H1 (cell line): ENCODE data around the gene ARID1B. TPM values are rescaled to one million over a fixed set of nuclear protein-coding genes. Genes with fewer than 3 reads are reported as not detected.

Experiments
- CTCF ChIA-PET: fragments of 300-600 bp; sonication (Branson Sonifier 250); formaldehyde crosslinking; loops from one replicate; lab custom pipeline; 2021; ENCODE audit not compliant: partially characterized antibody; lab: Charles Lee
- POLR2A ChIA-PET: fragments of 300-600 bp; sonication (Branson Sonifier 250); formaldehyde crosslinking; loops from one replicate; lab custom pipeline; 2021; ENCODE audit warnings: inconsistent platforms; ENCODE audit not compliant: partially characterized antibody; lab: Charles Lee
- DNase-seq, 2 experiments: peaks; one replicate each; pipeline versions ENCODE4 v3.0.0 to v3.0.0-alpha.2; 2010 to 2022; ENCODE audit warnings: low spot score in 2 of 2, low read depth in 1 of 2, mixed read lengths in 1 of 2
- FAIRE-seq: peaks from 2 replicates; lab custom pipeline; 2011; peaks lifted over from hg19 to GRCh38; lab: Jason Lieb, UNC
- H2AFZ ChIP-seq: 2 replicates; pipeline ENCODE4 v1.8.1; 2012; ENCODE audit warnings: low read length, inconsistent platforms
- H2AK5ac ChIP-seq: 2 replicates; pipeline ENCODE4 v1.6.1; 2013; ENCODE audit warnings: low read depth, low read length
- H2BK120ac ChIP-seq: replicated peaks from 2 replicates; pipeline ENCODE3; 2013; ENCODE audit warnings: low read depth, low read length, inconsistent platforms
- H2BK12ac ChIP-seq: 2 replicates; pipeline ENCODE4 v1.6.1; 2013; ENCODE audit warnings: low read depth, low read length
- H2BK15ac ChIP-seq: 2 replicates; pipeline ENCODE4 v1.6.1; 2013; ENCODE audit warnings: low read length
- H2BK20ac ChIP-seq: 2 replicates; pipeline ENCODE4 v1.6.1; 2013; ENCODE audit warnings: low read length
- H2BK5ac ChIP-seq: 2 replicates; pipeline ENCODE4 v1.6.1; 2013; ENCODE audit warnings: low read depth, low read length
- H3K14ac ChIP-seq: 2 replicates; pipeline ENCODE4 v1.6.1; 2013; ENCODE audit warnings: inconsistent platforms; ENCODE audit not compliant: insufficient read length
- H3K18ac ChIP-seq: 2 replicates; pipeline ENCODE4 v1.6.1; 2013; ENCODE audit warnings: low read length; ENCODE audit errors: extremely low read depth
- H3K23ac ChIP-seq: 2 replicates; pipeline ENCODE4 v1.6.1; 2013; ENCODE audit warnings: inconsistent platforms; ENCODE audit not compliant: insufficient read length
- H3K23me2 ChIP-seq: 2 replicates; pipeline ENCODE4 v1.6.1; 2013; ENCODE audit warnings: low read depth, low read length
- H3K27ac ChIP-seq: 2 replicates; pipeline ENCODE4 v1.6.1; 2011; ENCODE audit warnings: low read depth, low read length, inconsistent platforms
- H3K27me3 ChIP-seq, 4 experiments: replicated peaks in 1 of 4; 1 replicate in 1 of 4; 2 replicates in 3 of 4; pipeline versions ENCODE4 v1.6.1 to v1.8.1; 2011 to 2013; ENCODE audit warnings: low read length in 3 of 4, mild to moderate bottlenecking in 3 of 4, inconsistent platforms in 2 of 4, mixed read lengths in 2 of 4, moderate library complexity in 1 of 4; ENCODE audit not compliant: control insufficient read depth in 3 of 4, insufficient read depth in 3 of 4; ENCODE audit errors: extremely low read depth in 1 of 4
- H3K36me3 ChIP-seq, 4 experiments: 2 replicates each; pipeline versions ENCODE4 v1.6.1 to v1.8.1; 2011 to 2013; ENCODE audit warnings: mild to moderate bottlenecking in 4 of 4, low read length in 3 of 4, moderate library complexity in 2 of 4, control low read depth in 1 of 4, inconsistent platforms in 1 of 4; ENCODE audit not compliant: insufficient read depth in 4 of 4, control insufficient read depth in 2 of 4
- H3K4ac ChIP-seq: replicated peaks from 2 replicates; pipeline ENCODE3; 2013; ENCODE audit warnings: low read length, low read depth, mixed read lengths, inconsistent platforms; ENCODE audit not compliant: insufficient read length
- H3K4me1 ChIP-seq, 4 experiments: replicated peaks in 1 of 4; 1 replicate in 1 of 4; 2 replicates in 3 of 4; pipeline versions ENCODE4 v1.6.1 to v1.8.1; 2011 to 2013; ENCODE audit warnings: low read length in 3 of 4, inconsistent platforms in 2 of 4, mixed read lengths in 1 of 4; ENCODE audit not compliant: insufficient read depth in 4 of 4, control insufficient read depth in 3 of 4
- H3K4me2 ChIP-seq, 2 experiments: 2 replicates each; pipeline versions ENCODE4 v1.6.1 to v1.8.1; 2011 to 2013; ENCODE audit warnings: low read depth in 2 of 2, low read length in 2 of 2, control low read depth in 1 of 2, inconsistent platforms in 1 of 2, mild to moderate bottlenecking in 1 of 2; ENCODE audit not compliant: insufficient read depth in 1 of 2
- H3K4me3 ChIP-seq, 4 experiments: fragments of 200-600, 300-600 bp in 1 of 4; sonication (generic), shearing (Covaris generic), sonication (Bioruptor Twin) in 1 of 4; 2 replicates each; pipeline versions ENCODE4 v1.5.1 to v1.8.1; 2011 to 2016; ENCODE audit warnings: low read length in 4 of 4, low read depth in 3 of 4, control low read depth in 2 of 4, inconsistent platforms in 2 of 4, mild to moderate bottlenecking in 2 of 4, mixed read lengths in 1 of 4, moderate library complexity in 1 of 4; ENCODE audit not compliant: insufficient read depth in 2 of 4; ENCODE audit errors: extremely low read depth in 1 of 4
- H3K56ac ChIP-seq: replicated peaks from 2 replicates; pipeline ENCODE3; 2013; ENCODE audit warnings: low read depth, mild to moderate bottlenecking, mixed read lengths, low read length, inconsistent platforms; ENCODE audit not compliant: insufficient read length
- H3K79me1 ChIP-seq: 2 replicates; pipeline ENCODE4 v1.6.1; 2013; ENCODE audit warnings: low read depth, low read length, control low read depth
- H3K79me2 ChIP-seq, 2 experiments: 2 replicates each; pipeline versions ENCODE4 v1.6.1 to v1.8.1; 2012 to 2013; ENCODE audit warnings: low read length in 2 of 2, mild to moderate bottlenecking in 2 of 2, inconsistent platforms in 1 of 2; ENCODE audit not compliant: insufficient read depth in 2 of 2, control insufficient read depth in 1 of 2
- H3K9ac ChIP-seq, 4 experiments: replicated peaks in 1 of 4; 1 replicate in 1 of 4; 2 replicates in 3 of 4; pipeline versions ENCODE4 v1.6.1 to v1.8.1; 2011 to 2013; ENCODE audit warnings: low read depth in 3 of 4, low read length in 3 of 4, control low read depth in 2 of 4, mild to moderate bottlenecking in 2 of 4, moderate library complexity in 2 of 4, inconsistent platforms in 1 of 4; ENCODE audit errors: extremely low read depth in 1 of 4
- H3K9me3 ChIP-seq, 2 experiments: 2 replicates each; pipeline versions ENCODE4 v1.6.1 to v1.8.1; 2012 to 2013; ENCODE audit warnings: mild to moderate bottlenecking in 2 of 2, moderate library complexity in 2 of 2, control low read depth in 1 of 2, inconsistent platforms in 1 of 2, low read depth in 1 of 2, low read length in 1 of 2, mixed read lengths in 1 of 2; ENCODE audit not compliant: insufficient read depth in 2 of 2
- H4K20me1 ChIP-seq, 2 experiments: replicated peaks in 1 of 2; 2 replicates each; pipeline versions ENCODE3 to v1.8.1; 2011 to 2013; ENCODE audit warnings: inconsistent platforms in 2 of 2, low read length in 2 of 2, mild to moderate bottlenecking in 1 of 2; ENCODE audit not compliant: insufficient read depth in 2 of 2, control insufficient read depth in 1 of 2
- H4K5ac ChIP-seq: 2 replicates; pipeline ENCODE4 v1.6.1; 2013; ENCODE audit warnings: low read length, low read depth, mixed read lengths, inconsistent platforms; ENCODE audit not compliant: insufficient read length
- H4K8ac ChIP-seq: 2 replicates; pipeline ENCODE4 v1.8.0; 2013; ENCODE audit warnings: mild to moderate bottlenecking, moderate library complexity, low read length, inconsistent platforms; ENCODE audit not compliant: insufficient read depth; ENCODE audit errors: extremely low read depth
- H4K91ac ChIP-seq: replicated peaks from 2 replicates; pipeline ENCODE3; 2013; ENCODE audit warnings: low read length, mixed read lengths, inconsistent platforms; ENCODE audit not compliant: insufficient read length
- CBX5 ChIP-seq: fragments of 300-800, 300-1000 bp; sonication (generic); IDR thresholded peaks from 2 replicates; pipeline ENCODE4 v1.7.1; 2016; ENCODE audit warnings: antibody characterized with exemption, low read length, low read depth
- CREB1 ChIP-seq: IDR thresholded peaks from 2 replicates; pipeline ENCODE4 v1.6.1; 2012; ENCODE audit warnings: inconsistent platforms
- EGR1 ChIP-seq: IDR thresholded peaks from 2 replicates; pipeline ENCODE4 v1.6.1; 2011; ENCODE audit warnings: low read depth, low read length, borderline replicate concordance
- EZH2 ChIP-seq: fragments of 200-600 bp; sonication (generic); IDR thresholded peaks from 2 replicates; pipeline ENCODE4 v1.7.1; 2012; ENCODE audit warnings: low read depth, mild to moderate bottlenecking, moderate library complexity, low read length, inconsistent platforms; ENCODE audit not compliant: severe bottlenecking
- GTF2F1 ChIP-seq: IDR thresholded peaks from 2 replicates; pipeline ENCODE4 v1.6.1; 2012; ENCODE audit warnings: low read depth, low read length, improper control_type of control experiment, borderline replicate concordance
- KDM5A ChIP-seq: fragments of 200-600 bp; IDR thresholded peaks from 2 replicates; pipeline ENCODE4 v1.7.1; 2012; ENCODE audit warnings: mild to moderate bottlenecking, low read length, inconsistent platforms, mixed read lengths
- NRF1 ChIP-seq: IDR thresholded peaks from 2 replicates; pipeline ENCODE4 v1.6.1; 2011; ENCODE audit warnings: mild to moderate bottlenecking, low read depth, low read length, improper control_type of control experiment
- PHF8 ChIP-seq: fragments of 200-600 bp; sonication (generic); conservative IDR thresholded peaks from 2 replicates; pipeline ENCODE4 v1.7.1; 2012; ENCODE audit warnings: low read depth, mild to moderate bottlenecking, inconsistent platforms, low read length, moderate library complexity
- POLR2A ChIP-seq, 2 experiments: IDR thresholded peaks; 1 replicate in 1 of 2; 2 replicates in 1 of 2; pipeline ENCODE4 v1.6.1; 2011; ENCODE audit warnings: low read depth in 2 of 2, low read length in 2 of 2, mild to moderate bottlenecking in 2 of 2; ENCODE audit errors: control extremely low read depth in 1 of 2
- RBBP5 ChIP-seq: IDR thresholded peaks from 2 replicates; pipeline ENCODE4 v1.7.1; 2012; ENCODE audit warnings: low read depth, mild to moderate bottlenecking, inconsistent platforms, low read length, moderate library complexity, borderline replicate concordance
- SRF ChIP-seq: IDR thresholded peaks from 2 replicates; pipeline ENCODE4 v1.6.1; 2011; ENCODE audit warnings: mild to moderate bottlenecking, low read depth, low read length, moderate library complexity
- TAF1 ChIP-seq: IDR thresholded peaks from 2 replicates; pipeline ENCODE4 v1.6.1; 2011; ENCODE audit warnings: mild to moderate bottlenecking, low read depth, low read length
- TEAD4 ChIP-seq: IDR thresholded peaks from 2 replicates; pipeline ENCODE4 v1.6.1; 2012; ENCODE audit warnings: low read depth, low read length, inconsistent platforms, mixed read lengths
- WGBS, 2 experiments: shearing (Covaris generic) in 1 of 2; methylation state at CpG; one replicate each; pipeline versions ENCODE4 v1.1.6 to v1.1.7; 2013 to 2015; ENCODE audit warnings: low lambda C conversion rate in 2 of 2, mixed read lengths in 2 of 2, inconsistent platforms in 1 of 2, low coverage in 1 of 2, missing lambda C conversion rate in 1 of 2; ENCODE audit not compliant: insufficient replicate concordance in 2 of 2, insufficient coverage in 1 of 2, insufficient read length in 1 of 2; ENCODE audit errors: extremely low coverage in 1 of 2, missing lambda C conversion rate in 1 of 2; 5-methylcytosine and 5-hydroxymethylcytosine counted together
- polyA plus RNA-seq, 7 experiments: library from polyadenylated mRNA; depleted of rRNA in 3 of 7; stranded (reverse) in 5 of 7; unstranded in 2 of 7; fragments of >200 nt in 5 of 7; fragments of 200-250 nt in 2 of 7; gene quantifications; 1 replicate in 5 of 7; 2 replicates in 1 of 7; 4 replicates in 1 of 7; pipeline versions ENCODE4 v1.2.1 to v1.2.3, GENCODE V29; 2011 to 2013; ENCODE audit warnings: missing spikeins in 2 of 7, mixed read lengths in 2 of 7
- total RNA-seq: library from RNA; stranded (reverse); fragmentation: NEBNext Ultra II Directional; extraction: Animal tissue kit (Norgen Biotek cat#: 25700); gene quantifications from 2 replicates; pipeline ENCODE4 v1.2.1, GENCODE V29; 2021

ARID1B gene
- total and polyA plus RNA-seq, 2 of the 8 experiments (the other 6 are each of a cell fraction or from before 2014, with no cell fraction given), result 24.3 to 70.3 TPM

DNA sequence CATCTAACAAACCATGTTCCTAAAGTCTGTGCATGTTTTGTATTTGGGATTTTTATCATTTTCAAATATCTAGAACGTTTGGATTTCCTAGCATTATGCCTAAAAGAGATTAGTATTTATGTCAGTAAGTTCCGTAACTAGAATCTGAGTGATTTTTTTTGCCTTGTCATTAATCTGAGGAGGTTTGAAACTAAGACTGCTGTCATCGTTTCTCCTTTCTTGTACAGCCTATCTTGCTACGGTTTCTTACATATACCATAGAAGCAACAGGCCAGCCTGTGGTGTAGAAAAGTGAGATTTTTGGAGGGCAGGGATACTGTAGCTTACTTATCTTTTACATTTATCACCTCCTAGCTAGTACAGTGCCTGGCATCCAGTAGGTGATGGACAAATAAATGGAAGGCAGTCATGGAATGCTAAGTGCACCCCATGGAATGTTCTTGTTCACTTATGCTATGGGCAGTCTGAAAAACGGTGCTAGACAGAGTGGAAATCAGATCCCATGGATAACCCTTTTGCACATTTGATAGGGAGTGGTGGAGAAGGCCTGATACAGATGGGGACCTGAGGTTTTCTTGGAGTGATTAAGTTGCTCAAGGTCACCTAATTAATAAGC lies 93.9 kb downstream of the ARID1B start:
- Histone ChIP-seq H3K79me2 (peaks cover 12 to 100% of the 10 kb centered on the region in 2 experiments), H3K56ac (no peak overlapping the region), H3K9me3 (no peaks in the 10 kb centered on the region), H3K23me2 (no peaks in the 10 kb centered on the region), H4K8ac (no peak overlapping the region), H2BK5ac (no peak overlapping the region), H3K4me3 (no peak overlapping the region), H3K36me3 (no peaks in the 10 kb centered on the region), H4K20me1 (peaks cover 5 to 11% of the 10 kb centered on the region in 2 experiments), H3K4me1 (peaks cover 0 to 19% (median 13%) of the 10 kb centered on the region in 4 experiments), H3K9ac (no peak overlapping the region), H3K27me3 (no peaks in the 10 kb centered on the region), H3K23ac (no peak overlapping the region), H3K4me2 (no peak overlapping the region; a peak in 1 of 4 replicates), H4K91ac (no peak overlapping the region), H3K4ac (no peak overlapping the region), H2AK5ac (no peak overlapping the region), H2BK15ac (no peak overlapping the region), H2AFZ (no peak overlapping the region), H2BK120ac (no peak overlapping the region), H2BK20ac (no peak overlapping the region), H3K79me1 (peaks cover 15% of the 10 kb centered on the region), H3K27ac (no peak overlapping the region), H2BK12ac (no peak overlapping the region), H3K14ac (no peak overlapping the region), H3K18ac (no peak overlapping the region), H4K5ac (no peak overlapping the region)
- WGBS, 2 experiments, result 85% methylated on average over 5 of the region's 5 CpGs; no CpG with 5 or more reads in 1 of the 2 experiments
- FAIRE-seq (no peak), DNase-seq (no peak)
- CTCF ChIA-PET, result interaction anchor here (0.9 to 1.2 kb wide), 5 partner anchors 14 to 175 kb away, joined by 3 to 4 read pairs (median 3); no protein-coding TSS in a partner anchor
- POLR2A ChIA-PET, result interaction anchor here (0.6 kb wide), 2 partner anchors 13 to 36 kb away, joined by 3 to 5 read pairs; no protein-coding TSS in a partner anchor
- TF ChIP-seq GTF2F1 (no peak), PHF8 (no peak), CREB1 (no peak), CBX5 (no peak), RBBP5 (no peak), TEAD4 (no peak), TAF1 (no peak), POLR2A (IDR thresholded peaks at IDR 0.05; ENCODE audit: control extremely low read depth in 1 of 2, low read depth in 2 of 2, low read length in 2 of 2) (no peak), KDM5A (no peak), EGR1 (no peak), EZH2 (no peak), SRF (no peak), NRF1 (no peak)
